ENCODE measurements around the gene KPNA6.

DNA sequence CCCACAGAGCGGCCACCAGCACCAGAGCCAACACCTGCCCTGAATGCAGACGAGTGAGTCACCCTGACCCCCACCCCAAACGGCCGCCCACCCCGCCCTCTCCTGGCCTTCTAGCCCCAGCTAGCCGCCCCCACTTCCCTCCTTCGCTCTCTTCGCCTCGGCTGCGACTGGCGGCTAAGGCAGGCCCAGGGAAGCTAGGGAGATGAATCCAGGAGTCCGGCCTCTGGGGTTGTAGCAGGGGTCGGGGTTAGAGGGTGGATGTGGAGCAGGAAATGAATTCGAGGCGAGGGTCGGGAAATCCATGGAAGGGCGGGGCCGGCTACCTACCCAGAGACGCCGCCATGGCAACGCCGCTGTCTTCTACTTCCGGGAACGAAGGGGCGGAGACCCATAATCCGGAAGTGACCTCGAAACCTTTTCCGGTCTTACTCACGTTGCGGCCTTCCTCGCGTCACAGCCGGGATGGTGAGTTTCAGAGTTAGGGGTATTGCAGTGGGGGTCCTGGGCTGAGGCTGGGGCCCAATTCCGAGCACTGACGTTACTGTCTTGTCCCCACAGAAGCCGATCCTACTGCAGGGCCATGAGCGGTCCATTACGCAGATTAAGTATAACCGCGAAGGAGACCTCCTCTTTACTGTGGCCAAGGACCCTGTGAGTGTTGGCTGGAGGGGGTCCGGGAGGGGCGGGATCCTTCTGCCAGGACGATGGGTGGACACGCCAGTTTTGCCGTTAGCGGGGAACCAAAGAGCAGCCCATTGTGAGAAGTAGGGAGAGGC is 114.3 kb downstream of the KPNA6 start, which contains the start of the genes EIF3I and TMEM234:
- TF ChIP-seq GATA3 (IDR thresholded peaks at IDR 0.05; ENCODE audit: low read depth, low read length) (no peak), GATA2 (IDR thresholded peaks at IDR 0.05; ENCODE audit: low read depth, low read length) (no peak)

Measured in SH-SY5Y (cell line).